ENCODE data around the gene HLA-E.
"Not testable (repeated sequence)": the region's sequence is repeated elsewhere in the genome, so short reads cannot be mapped to it uniquely, and the experiment has no call there.

HLA-E gene

DNA sequence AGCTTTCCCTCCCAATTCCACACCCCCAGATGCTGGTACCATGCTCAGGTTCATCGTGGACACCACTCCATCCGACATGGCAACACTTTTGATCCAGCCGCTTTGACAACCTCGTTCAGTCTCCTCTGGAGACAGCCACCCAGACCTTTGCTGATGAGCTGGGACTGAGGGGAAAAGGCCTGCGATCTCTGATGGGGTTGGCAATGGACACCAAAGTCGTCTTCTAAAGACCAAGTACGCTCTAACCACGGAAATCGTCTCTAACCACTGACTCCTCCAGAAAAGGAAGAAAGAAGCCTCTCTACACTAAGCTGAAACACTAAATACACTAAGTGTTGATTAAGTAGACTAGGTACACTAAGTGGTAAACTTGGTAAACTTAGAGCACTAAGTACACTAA is 26.1 kb upstream of the HLA-E start:
- peaks cover 96% of the 10 kb centered on the region for H3K27me3 Mint-ChIP-seq
- no peaks in the 10 kb centered on the region for H3K36me3 Mint-ChIP-seq (ENCODE audit: low read depth)
- H3K27ac Mint-ChIP-seq, result no peak overlapping the region
- H3K4me1 Mint-ChIP-seq (ENCODE audit: low read depth), result peaks cover 34% of the 10 kb centered on the region
- H3K4me3 Mint-ChIP-seq, result no peak overlapping the region
- no peak for DNase-seq
- H3K9me3 Mint-ChIP-seq, result peaks cover 10% of the 10 kb centered on the region

GRCh38 chr6:30463651-30464618 is 25.4 kb upstream of the HLA-E start:
- DNase-seq, result peak; percentile 73
- Mint-ChIP-seq H3K27ac (no peak overlapping the region), H3K27me3 (peaks cover 94% of the 10 kb centered on the region), H3K9me3 (peaks cover 10% of the 10 kb centered on the region), H3K4me3 (no peak overlapping the region), H3K4me1 (ENCODE audit: low read depth) (peaks cover 34% of the 10 kb centered on the region), H3K36me3 (ENCODE audit: low read depth) (no peaks in the 10 kb centered on the region)

GRCh38 chr6:30465595-30466306 is 23.6 kb upstream of the HLA-E start:
- H3K4me1 Mint-ChIP-seq (ENCODE audit: low read depth), result peaks cover 34% of the 10 kb centered on the region
- no peak overlapping the region for H3K27ac Mint-ChIP-seq
- no peak for DNase-seq
- H3K27me3 Mint-ChIP-seq, result peaks cover 92% of the 10 kb centered on the region
- H3K4me3 Mint-ChIP-seq, result peak overlapping the region; percentile 80
- H3K9me3 Mint-ChIP-seq, result peaks cover under 1% of the 10 kb centered on the region
- H3K36me3 Mint-ChIP-seq (ENCODE audit: low read depth), result no peaks in the 10 kb centered on the region

DNA sequence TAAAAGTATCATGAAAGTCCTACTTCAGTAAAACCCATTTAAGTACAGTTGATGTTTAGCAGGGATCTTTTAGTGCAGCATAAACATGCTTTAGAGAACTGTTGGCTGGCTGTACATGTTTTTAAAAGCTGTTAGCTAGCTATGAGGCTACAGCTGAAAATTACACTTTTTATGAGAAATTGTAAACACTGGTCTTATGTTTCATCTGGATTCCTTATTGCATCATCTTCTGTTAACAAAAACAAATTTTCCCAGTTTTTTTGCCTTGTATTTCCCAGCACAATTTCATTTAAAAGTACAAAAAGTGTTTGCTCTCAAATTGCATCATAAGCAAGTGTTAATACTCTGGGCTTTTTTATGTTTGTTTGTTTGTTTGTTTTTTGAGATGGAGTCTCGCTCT is 18.3 kb upstream of the HLA-E start:
- DNase-seq, result no peak
- H3K36me3 Mint-ChIP-seq (ENCODE audit: low read depth), result no peaks in the 10 kb centered on the region
- H3K4me3 Mint-ChIP-seq, result no peak overlapping the region
- H3K27ac Mint-ChIP-seq, result no peak overlapping the region
- H3K4me1 Mint-ChIP-seq (ENCODE audit: low read depth), result peaks cover 9% of the 10 kb centered on the region
- peaks cover 76% of the 10 kb centered on the region for H3K27me3 Mint-ChIP-seq
- no peaks in the 10 kb centered on the region for H3K9me3 Mint-ChIP-seq

GRCh38 chr6:30475116-30475515 is 14.2 kb upstream of the HLA-E start:
- peaks cover 73% of the 10 kb centered on the region for H3K27me3 Mint-ChIP-seq
- H3K36me3 Mint-ChIP-seq (ENCODE audit: low read depth); H3K9me3 Mint-ChIP-seq; H3K27ac Mint-ChIP-seq; H3K4me1 Mint-ChIP-seq (ENCODE audit: low read depth); H3K4me3 Mint-ChIP-seq; DNase-seq: not testable (repeated sequence)

DNA sequence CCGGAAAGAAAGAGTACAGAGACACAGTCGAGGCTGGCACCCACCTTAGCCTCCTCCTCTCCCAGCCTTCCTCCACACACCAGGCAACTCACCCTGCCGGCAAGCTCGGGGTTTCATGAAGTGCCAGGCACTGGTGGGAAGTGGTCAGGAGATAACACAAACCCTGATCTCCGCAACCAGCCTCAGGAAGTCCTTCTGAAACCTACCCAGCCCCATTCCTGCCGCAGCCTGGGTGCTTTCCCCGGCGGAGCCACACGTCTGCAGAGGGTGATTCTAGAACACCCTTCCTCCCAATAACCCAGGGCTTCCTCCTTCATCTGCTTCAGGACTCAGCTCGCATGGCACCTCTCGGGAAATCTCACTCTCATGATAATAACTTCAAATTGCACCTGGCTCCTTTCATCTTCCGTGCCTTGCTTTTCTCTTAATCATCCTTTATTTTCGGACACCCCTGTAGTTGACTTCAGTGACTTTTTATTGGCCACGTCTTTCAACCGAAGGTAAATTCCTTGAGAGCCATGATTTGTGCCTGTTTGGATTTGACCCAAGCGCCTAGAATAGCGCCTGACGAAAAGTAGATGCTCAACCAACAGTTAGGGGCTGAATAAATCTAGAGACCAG is 8.7 kb upstream of the HLA-E start:
- Mint-ChIP-seq H3K27ac (no peak overlapping the region), H3K4me3 (peak overlapping the region; percentile 30), H3K36me3 (ENCODE audit: low read depth) (no peaks in the 10 kb centered on the region), H3K9me3 (no peaks in the 10 kb centered on the region), H3K27me3 (peaks cover 60% of the 10 kb centered on the region), H3K4me1 (ENCODE audit: low read depth) (peaks cover 23% of the 10 kb centered on the region)
- peak; percentile 52 for DNase-seq

DNA sequence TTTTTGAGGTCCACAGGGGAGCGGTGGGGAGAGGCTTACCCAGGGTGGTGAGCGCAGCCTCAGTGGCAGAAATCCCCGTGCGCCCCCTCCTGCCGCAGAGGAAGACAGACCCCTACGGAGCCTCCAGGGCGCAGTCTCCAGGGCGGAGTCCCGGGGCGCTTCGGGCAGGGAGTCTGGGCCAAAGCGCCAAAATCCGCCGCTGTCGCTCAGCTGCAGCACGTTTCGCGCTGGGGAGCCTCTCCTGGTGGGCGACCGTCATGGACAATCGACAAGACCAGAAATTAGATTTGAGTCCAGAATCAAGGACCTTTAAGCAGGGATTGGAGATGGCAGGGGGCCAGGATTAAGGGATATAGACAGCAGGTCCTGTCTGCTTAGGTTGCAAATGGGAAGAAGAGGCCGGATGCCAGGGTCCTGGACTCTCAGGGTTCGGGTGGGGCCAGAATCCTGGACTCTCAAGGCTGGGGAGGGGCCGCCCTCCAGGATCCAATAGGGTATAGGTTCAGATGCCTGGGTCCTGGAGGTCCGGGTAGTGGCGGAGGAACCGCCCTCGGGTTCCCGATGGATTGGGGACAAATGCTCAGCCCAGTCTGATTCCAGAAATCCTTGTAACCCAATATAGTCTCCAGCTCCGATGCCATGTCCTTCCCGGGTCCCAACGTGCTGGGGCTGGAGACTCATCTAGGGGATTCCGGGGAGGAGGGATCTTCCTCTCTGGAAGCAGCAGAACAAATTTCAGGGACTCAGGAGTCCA is 7.9 kb upstream of the HLA-E start:
- DNase-seq, result no peak
- H3K27me3 Mint-ChIP-seq, result peaks cover 56% of the 10 kb centered on the region
- H3K36me3 Mint-ChIP-seq (ENCODE audit: low read depth), result no peaks in the 10 kb centered on the region
- peak overlapping the region; percentile 44 for H3K4me3 Mint-ChIP-seq
- H3K4me1 Mint-ChIP-seq (ENCODE audit: low read depth), result peaks cover 29% of the 10 kb centered on the region
- no peak overlapping the region for H3K27ac Mint-ChIP-seq
- no peaks in the 10 kb centered on the region for H3K9me3 Mint-ChIP-seq

DNA sequence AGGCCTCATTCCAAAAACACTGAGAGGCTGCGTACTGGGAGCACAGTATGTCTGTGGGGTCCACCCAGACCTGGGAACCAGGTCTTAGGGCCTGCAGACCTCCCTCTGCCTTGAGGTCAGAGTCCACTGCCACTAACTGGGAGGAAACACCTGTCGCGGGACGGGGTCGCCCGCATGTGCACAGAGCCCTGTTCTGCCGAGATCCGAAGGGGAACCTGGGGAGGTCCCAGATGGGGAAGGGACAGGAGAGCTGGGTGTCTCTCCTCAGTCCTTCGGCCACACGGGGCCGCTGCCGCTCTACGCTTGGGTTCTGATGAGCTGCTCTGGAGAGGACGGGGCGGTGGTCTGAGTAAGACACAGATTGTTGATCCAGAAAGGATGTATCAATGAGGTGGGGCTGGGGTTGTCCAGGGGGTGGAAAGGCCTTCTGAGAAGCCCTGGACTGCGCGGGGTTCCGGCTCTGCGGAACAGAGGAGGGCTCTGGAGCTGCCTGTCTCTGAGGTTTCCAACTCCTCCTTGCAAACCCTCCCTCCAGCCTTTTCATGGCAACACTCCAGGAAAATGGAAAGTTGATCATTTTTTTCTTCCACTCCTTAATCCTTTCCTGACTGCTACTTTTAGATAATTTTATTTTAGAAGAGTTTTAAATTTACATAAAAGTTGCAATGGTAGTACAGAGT is 7.2 kb upstream of the HLA-E start:
- peak; percentile 90 for DNase-seq
- H3K4me3 Mint-ChIP-seq, result peak overlapping the region; percentile 30

GRCh38 chr6:30483677-30484279 is 5.5 kb upstream of the HLA-E start:
- Mint-ChIP-seq H3K4me3 (no peak overlapping the region), H3K27me3 (peaks cover 37% of the 10 kb centered on the region), H3K36me3 (ENCODE audit: low read depth) (no peaks in the 10 kb centered on the region), H3K4me1 (ENCODE audit: low read depth) (peaks cover 44% of the 10 kb centered on the region), H3K27ac (no peak overlapping the region), H3K9me3 (no peaks in the 10 kb centered on the region)
- DNase-seq, result no peak

More for the DNA sequence above, 7.2 kb upstream of the HLA-E start:
- peaks cover 36% of the 10 kb centered on the region for H3K4me1 Mint-ChIP-seq (ENCODE audit: low read depth)
- not testable (repeated sequence) for H3K36me3 Mint-ChIP-seq (ENCODE audit: low read depth); H3K9me3 Mint-ChIP-seq; H3K27ac Mint-ChIP-seq
- peaks cover 53% of the 10 kb centered on the region for H3K27me3 Mint-ChIP-seq

- H3K36me3 Mint-ChIP-seq (ENCODE audit: low read depth), result peaks cover 9% of the 10 kb centered on the region
- H3K27ac Mint-ChIP-seq, result no peak overlapping the region
- peaks cover 26% of the 10 kb centered on the region for H3K27me3 Mint-ChIP-seq
- H3K4me1 Mint-ChIP-seq (ENCODE audit: low read depth), result peaks cover 45% of the 10 kb centered on the region
- H3K9me3 Mint-ChIP-seq, result no peaks in the 10 kb centered on the region
- DNase-seq, result no peak
- H3K4me3 Mint-ChIP-seq, result no peak overlapping the region
Observed at GRCh38 chr6:30485236-30485635, 4.1 kb upstream of the HLA-E start.

DNA sequence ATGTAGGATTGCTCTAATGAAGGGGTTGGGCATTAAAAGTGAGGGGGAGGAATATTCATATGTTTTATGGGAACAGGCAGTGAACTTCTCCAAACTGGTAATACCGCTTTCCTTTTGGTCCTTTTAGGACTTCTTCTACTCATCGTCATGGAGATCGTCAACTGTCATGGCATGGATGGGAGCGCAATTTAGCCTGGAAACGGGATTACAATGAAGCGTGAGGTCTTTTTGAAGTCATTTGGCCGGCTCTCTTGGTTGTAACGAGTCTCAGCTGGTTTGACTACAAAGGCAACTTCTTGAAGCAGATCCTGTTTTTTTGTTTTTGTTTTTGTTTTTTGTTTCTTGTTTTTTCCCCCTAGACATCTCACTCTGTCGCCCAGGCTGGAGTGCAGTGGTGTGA is 1.4 kb upstream of the HLA-E start:
- no peaks in the 10 kb centered on the region for H3K9me3 Mint-ChIP-seq
- peaks cover 36% of the 10 kb centered on the region for H3K36me3 Mint-ChIP-seq (ENCODE audit: low read depth)
- peaks cover 42% of the 10 kb centered on the region for H3K4me1 Mint-ChIP-seq (ENCODE audit: low read depth)
- no peak for DNase-seq
- peak overlapping the region; percentile 87 for H3K27ac Mint-ChIP-seq
- H3K27me3 Mint-ChIP-seq, result peaks cover 3% of the 10 kb centered on the region
- H3K4me3 Mint-ChIP-seq, result peak overlapping the region; percentile 35

DNA sequence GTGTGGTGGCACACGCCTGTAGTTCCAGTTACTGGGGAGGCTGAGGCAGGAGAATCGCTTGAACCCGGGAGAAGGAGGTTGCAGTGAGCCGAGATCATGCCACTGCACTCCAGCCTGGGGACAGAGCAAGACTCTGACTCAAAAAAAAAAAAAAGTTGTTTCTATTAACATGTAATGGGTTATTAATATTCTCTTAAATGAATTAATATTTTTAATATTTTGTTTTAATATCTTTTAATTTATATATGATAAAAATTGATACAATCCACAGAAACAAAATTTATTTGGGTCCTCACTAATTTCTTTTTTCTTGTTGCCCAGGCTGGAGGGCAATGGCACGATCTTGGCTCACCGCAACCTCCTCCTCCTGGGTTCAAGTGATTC is 620 bp upstream of the HLA-E start:
- DNase-seq, H3K27me3 Mint-ChIP-seq, H3K9me3 Mint-ChIP-seq: not testable (repeated sequence)
- Mint-ChIP-seq H3K36me3 (ENCODE audit: low read depth) (peaks cover 43% of the 10 kb centered on the region), H3K4me1 (ENCODE audit: low read depth) (peaks cover 46% of the 10 kb centered on the region), H3K27ac (peak overlapping the region; percentile 98), H3K4me3 (peak overlapping the region; percentile 97)

DNA sequence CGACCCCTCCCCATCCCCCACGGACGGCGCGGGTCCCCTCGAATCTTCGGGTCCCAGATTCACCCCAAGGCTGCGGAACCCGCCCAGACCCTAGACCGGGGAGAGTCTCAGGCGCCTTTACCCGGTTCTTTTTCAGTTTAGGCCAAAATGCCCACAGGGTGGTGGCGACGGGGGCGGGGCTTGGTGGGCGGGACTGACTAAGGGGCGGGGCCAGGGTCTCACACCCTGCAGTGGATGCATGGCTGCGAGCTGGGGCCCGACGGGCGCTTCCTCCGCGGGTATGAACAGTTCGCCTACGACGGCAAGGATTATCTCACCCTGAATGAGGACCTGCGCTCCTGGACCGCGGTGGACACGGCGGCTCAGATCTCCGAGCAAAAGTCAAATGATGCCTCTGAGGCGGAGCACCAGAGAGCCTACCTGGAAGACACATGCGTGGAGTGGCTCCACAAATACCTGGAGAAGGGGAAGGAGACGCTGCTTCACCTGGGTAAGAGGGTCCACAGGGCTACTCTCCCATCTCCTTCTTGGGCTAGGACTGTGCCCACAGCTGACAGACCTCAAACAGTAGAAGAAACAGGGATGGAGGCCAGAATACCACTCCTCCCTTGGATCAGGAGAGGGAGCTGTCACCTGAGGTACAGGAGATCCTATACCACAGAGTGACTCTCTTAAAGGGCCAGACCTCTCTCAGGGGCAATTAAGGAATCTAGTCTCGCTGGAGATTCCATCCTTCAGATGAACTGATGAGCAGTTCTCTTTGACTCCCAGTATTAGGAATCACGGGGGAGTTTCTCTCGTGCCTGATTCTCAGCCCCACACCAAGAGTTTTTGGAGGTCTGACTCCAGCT is 942 bp downstream of the HLA-E start:
- H3K9me3 Mint-ChIP-seq, result no peaks in the 10 kb centered on the region
- peak; percentile 89 for DNase-seq
- peaks cover 61% of the 10 kb centered on the region for H3K4me1 Mint-ChIP-seq (ENCODE audit: low read depth)
- H3K4me3 Mint-ChIP-seq, result peak overlapping the region; percentile 97
- peaks cover 54% of the 10 kb centered on the region for H3K36me3 Mint-ChIP-seq (ENCODE audit: low read depth)
- peak overlapping the region; percentile 98 for H3K27ac Mint-ChIP-seq
- H3K27me3 Mint-ChIP-seq, result no peaks in the 10 kb centered on the region

Data from activated T-cell treated with anti-CD3 and anti-CD28 coated beads, Interleukin-2, amount 50 U/mL, for 24 hours (primary cell).